Stimulated activated CD8-positive, alpha-beta memory T cell treated with anti-CD3 and anti-CD28 coated beads, Interleukin-15, amount 100 ng/mL, for 48 hours (primary cell): Measurements from ENCODE around the gene PPP2R1B.

ENCODE experiments used
- DNase-seq, 2 donors: peaks; one replicate each; pipeline ENCODE4 v3.0.0-alpha.2; 2020; ENCODE audit warnings: low read depth in 2 of 2

The PPP2R1B gene

GRCh38 chr11:111748035-111748804, 18.0 kb downstream of the PPP2R1B start:
- no peak for DNase-seq

GRCh38 chr11:111745719-111746504, 20.3 kb downstream of the PPP2R1B start:
- no peak for DNase-seq

- DNase-seq, result no peak
Measured at GRCh38 chr11:111743700-111744099, 22.5 kb downstream of the PPP2R1B start.

- no peak for DNase-seq
Measured at GRCh38 chr11:111741751-111742150, 24.4 kb downstream of the PPP2R1B start.

- no peak for DNase-seq
Measured at GRCh38 chr11:111739299-111739698, 26.9 kb downstream of the PPP2R1B start.

- no peak for DNase-seq
Measured at GRCh38 chr11:111737444-111738210, 28.6 kb downstream of the PPP2R1B start.

GRCh38 chr11:111736621-111737443, 29.4 kb downstream of the PPP2R1B start:
- DNase-seq, result no peak

GRCh38 chr11:111736181-111736590, 30.0 kb downstream of the PPP2R1B start:
- no peak for DNase-seq

GRCh38 chr11:111735262-111736116, 30.7 kb downstream of the PPP2R1B start:
- DNase-seq, result no peak

GRCh38 chr11:111734954-111735261, 31.3 kb downstream of the PPP2R1B start:
- DNase-seq, result no peak

- no peak for DNase-seq
Measured at GRCh38 chr11:111734101-111734953, 31.9 kb downstream of the PPP2R1B start.

- no peak for DNase-seq
Measured at GRCh38 chr11:111733611-111734088, 32.5 kb downstream of the PPP2R1B start.

- no peak for DNase-seq
Measured at GRCh38 chr11:111733016-111733415, 33.2 kb downstream of the PPP2R1B start.

- DNase-seq, result no peak
Measured at GRCh38 chr11:111731821-111732220, 34.4 kb downstream of the PPP2R1B start.

- DNase-seq, result no peak
Measured at GRCh38 chr11:111730871-111731591, 35.2 kb downstream of the PPP2R1B start.

GRCh38 chr11:111729831-111730311, 36.3 kb downstream of the PPP2R1B start:
- DNase-seq, result no peak

GRCh38 chr11:111729071-111729830, 36.9 kb downstream of the PPP2R1B start:
- no peak for DNase-seq

- DNase-seq, result no peak
Measured at GRCh38 chr11:111727431-111727830, 38.8 kb downstream of the PPP2R1B start.
